H1 (cell line): ENCODE results near the gene USP54. TPM values are rescaled to one million over a fixed set of nuclear protein-coding genes. Genes with fewer than 3 reads are reported as not detected.

Source experiments
- CHD2 ChIP-seq: IDR thresholded peaks from 2 replicates; pipeline ENCODE4 v1.6.1; 2012; ENCODE audit warnings: low read length, improper control_type of control experiment
- EGR1 ChIP-seq: IDR thresholded peaks from 2 replicates; pipeline ENCODE4 v1.6.1; 2011; ENCODE audit warnings: low read depth, low read length, borderline replicate concordance
- POU5F1 ChIP-seq: IDR thresholded peaks from 2 replicates; pipeline ENCODE4 v1.6.1; 2011; ENCODE audit warnings: low read depth, mild to moderate bottlenecking, low read length, moderate library complexity
- TAF1 ChIP-seq: IDR thresholded peaks from 2 replicates; pipeline ENCODE4 v1.6.1; 2011; ENCODE audit warnings: mild to moderate bottlenecking, low read depth, low read length
- polyA plus RNA-seq, 7 experiments: library from polyadenylated mRNA; depleted of rRNA in 3 of 7; stranded (reverse) in 5 of 7; unstranded in 2 of 7; fragments of >200 nt in 5 of 7; fragments of 200-250 nt in 2 of 7; gene quantifications; 1 replicate in 5 of 7; 2 replicates in 1 of 7; 4 replicates in 1 of 7; pipeline versions ENCODE4 v1.2.1 to v1.2.3, GENCODE V29; 2011 to 2013; ENCODE audit warnings: missing spikeins in 2 of 7, mixed read lengths in 2 of 7
- total RNA-seq: library from RNA; stranded (reverse); fragmentation: NEBNext Ultra II Directional; extraction: Animal tissue kit (Norgen Biotek cat#: 25700); gene quantifications from 2 replicates; pipeline ENCODE4 v1.2.1, GENCODE V29; 2021

Gene USP54
- total and polyA plus RNA-seq, 2 of the 8 experiments (the other 6 are each of a cell fraction or from before 2014, with no cell fraction given): 46.2 to 65.6 TPM

GRCh38 chr10:73480158-73480557 lies 111.0 kb downstream of the USP54 start (continued):
- TF ChIP-seq TAF1: no peak
- no peak for TF ChIP-seq EGR1
- TF ChIP-seq CHD2: no peak
- no peak for TF ChIP-seq POU5F1
